LNCaP clone FGC (cell line): ENCODE measurements around the gene SDR42E1.
"Not testable (repeated sequence)": the region's sequence is repeated elsewhere in the genome, so short reads cannot be mapped to it uniquely, and the experiment has no call there.

Experiments
- DNase-seq: peaks from one replicate; pipeline ENCODE4 v3.0.0-alpha.2; 2011; ENCODE audit warnings: low read depth
- H3K4me3 ChIP-seq: 2 replicates; pipeline ENCODE4 v1.5.1; 2011; ENCODE audit warnings: mild to moderate bottlenecking, low read depth, low read length, control low read depth
- TF ChIP-seq, protein P1 (sequence below): IDR thresholded peaks from 2 replicates; pipeline ENCODE4 v1.5.1; 2012; ENCODE audit warnings: mild to moderate bottlenecking; ENCODE audit not compliant: control insufficient read depth, insufficient read depth; ENCODE audit errors: extremely low read depth

SDR42E1 gene

DNA sequence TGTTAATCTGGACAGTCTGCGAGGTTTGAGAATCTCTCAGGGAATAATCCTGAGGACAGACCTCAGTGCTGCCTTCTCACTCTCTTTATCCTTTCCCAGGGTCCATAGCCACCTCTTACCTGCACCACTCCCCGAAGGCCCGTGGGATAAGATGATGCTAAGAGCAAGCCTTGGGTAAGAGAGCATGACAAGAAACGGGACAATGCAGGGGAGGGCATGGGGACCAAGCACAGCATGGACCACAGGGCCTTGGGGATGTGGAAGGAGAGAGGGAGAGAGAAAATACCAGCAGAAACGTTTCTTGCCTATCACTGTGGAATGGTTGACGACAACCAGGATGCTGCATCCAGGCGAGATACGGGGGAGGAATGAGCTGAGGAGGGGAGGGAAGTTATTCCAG is 8.3 kb upstream of the SDR42E1 start:
- no peak for DNase-seq
- H3K4me3 ChIP-seq = no peak overlapping the region
- TF ChIP-seq, protein P1, sequence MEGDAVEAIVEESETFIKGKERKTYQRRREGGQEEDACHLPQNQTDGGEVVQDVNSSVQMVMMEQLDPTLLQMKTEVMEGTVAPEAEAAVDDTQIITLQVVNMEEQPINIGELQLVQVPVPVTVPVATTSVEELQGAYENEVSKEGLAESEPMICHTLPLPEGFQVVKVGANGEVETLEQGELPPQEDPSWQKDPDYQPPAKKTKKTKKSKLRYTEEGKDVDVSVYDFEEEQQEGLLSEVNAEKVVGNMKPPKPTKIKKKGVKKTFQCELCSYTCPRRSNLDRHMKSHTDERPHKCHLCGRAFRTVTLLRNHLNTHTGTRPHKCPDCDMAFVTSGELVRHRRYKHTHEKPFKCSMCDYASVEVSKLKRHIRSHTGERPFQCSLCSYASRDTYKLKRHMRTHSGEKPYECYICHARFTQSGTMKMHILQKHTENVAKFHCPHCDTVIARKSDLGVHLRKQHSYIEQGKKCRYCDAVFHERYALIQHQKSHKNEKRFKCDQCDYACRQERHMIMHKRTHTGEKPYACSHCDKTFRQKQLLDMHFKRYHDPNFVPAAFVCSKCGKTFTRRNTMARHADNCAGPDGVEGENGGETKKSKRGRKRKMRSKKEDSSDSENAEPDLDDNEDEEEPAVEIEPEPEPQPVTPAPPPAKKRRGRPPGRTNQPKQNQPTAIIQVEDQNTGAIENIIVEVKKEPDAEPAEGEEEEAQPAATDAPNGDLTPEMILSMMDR = no peak

DNA sequence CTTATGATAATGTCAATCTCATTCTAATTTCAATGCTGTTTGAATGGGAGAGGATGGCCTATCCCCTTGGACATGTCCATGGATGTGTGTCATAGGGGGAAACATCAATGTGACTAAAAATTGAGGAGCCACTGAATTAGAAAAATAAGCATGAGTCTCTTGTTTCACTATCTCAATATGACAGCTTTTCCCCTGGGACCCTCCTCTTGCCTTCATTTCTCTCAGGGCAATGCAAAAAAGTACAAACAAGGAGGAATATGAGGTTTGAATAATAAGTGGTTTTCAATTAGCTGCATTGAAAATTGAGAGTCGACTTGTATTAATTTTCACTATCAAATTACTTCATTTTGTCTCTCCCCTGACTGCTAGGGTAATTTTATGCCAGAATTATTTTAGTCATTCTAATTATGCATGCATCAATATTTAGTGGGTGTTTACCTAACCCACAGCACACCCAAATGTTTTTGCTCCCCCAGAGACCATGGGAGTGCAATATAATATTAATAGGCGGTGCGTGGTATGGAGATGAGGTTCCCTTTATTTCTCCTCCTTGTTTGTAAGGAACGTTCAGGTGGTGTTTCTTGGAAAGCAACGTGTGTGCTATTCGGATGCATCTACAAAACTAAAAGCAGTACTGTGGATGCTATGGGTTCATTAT is 6.8 kb upstream of the SDR42E1 start:
- TF ChIP-seq, protein P1 = no peak
- no peak overlapping the region for H3K4me3 ChIP-seq
- no peak for DNase-seq

DNA sequence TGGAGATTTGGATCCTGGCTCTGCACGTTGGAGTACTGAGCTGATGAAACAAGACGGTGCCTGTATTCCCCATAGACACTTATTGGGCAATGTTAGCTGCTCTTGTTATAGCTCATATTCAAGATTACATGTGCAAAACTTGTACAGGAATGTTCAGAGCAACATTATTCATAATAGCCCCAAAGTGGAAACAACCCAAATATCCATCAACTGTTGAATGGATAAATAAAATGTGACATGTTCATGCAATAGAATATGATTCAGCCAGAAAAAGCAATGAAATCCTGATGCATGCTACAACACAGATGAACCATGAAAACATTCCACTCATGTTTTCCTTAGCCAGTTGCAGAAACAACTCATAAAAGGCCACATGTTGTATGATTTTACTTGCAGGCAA is 5.7 kb upstream of the SDR42E1 start:
- TF ChIP-seq, protein P1 = no peak
- no peak for DNase-seq
- no peak overlapping the region for H3K4me3 ChIP-seq

DNA sequence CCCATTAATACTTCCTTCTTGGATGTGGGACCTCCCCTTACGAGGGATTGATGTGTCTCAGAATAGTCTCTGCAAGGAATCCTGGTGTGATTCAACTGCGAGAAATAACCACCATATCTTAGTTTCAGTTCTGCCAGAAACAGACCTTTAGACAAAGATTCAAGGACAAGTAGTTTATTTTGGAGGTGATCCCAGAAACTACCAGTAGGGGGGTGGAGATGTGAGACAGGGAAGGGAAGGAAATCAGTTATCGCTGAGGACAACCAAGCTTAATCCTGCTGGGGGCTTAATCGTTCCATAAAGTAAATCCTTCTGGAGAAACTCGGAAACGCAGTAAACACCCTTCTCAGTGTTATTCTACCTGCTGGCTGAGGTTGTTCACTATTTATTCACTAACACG is 5.0 kb upstream of the SDR42E1 start:
- H3K4me3 ChIP-seq = no peak overlapping the region
- TF ChIP-seq, protein P1 = peak; percentile 23; the same call in 1 of the 2 replicates
- no peak for DNase-seq

DNA sequence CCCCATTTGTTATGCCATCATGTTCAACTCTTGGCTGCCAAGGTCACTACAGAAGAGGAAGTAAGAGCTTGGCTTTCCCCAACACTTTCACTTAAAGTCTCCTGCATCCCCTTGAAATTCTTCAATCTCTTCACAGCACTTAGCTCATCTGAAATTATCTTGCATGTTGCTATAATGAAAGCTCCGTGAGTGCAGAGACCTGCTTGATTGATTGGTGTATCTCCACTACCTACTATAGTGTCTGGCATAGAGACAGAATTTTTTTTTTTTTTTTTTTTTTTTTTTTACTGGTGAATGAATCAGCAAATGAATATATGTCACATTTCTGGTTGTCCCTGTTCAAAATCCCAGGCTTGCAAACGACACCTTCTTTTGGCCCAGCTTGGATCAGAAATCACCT is 1.9 kb upstream of the SDR42E1 start:
- no peak overlapping the region for H3K4me3 ChIP-seq
- TF ChIP-seq, protein P1 = no peak
- DNase-seq = no peak

DNA sequence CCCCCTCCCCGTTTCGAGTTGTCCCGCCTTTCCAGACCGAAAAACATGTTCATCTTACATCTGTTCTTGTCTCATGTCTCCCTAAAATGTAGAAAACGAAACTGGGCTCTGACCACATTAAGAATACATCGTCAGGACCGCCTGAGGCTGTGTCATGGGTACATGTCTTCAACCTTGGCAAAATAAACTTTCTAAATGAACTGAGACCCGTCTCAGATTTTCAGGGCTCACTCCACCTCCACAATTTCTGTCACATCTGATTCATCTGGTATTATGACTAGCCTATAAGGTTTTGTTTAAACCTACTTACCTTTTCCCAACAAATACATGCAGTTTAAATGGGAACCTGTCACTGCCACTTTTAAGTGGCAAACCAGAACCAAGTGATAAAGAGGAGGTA is 621 bp downstream of the SDR42E1 start:
- DNase-seq = no peak
- H3K4me3 ChIP-seq = no peak overlapping the region
- TF ChIP-seq, protein P1 = no peak

DNA sequence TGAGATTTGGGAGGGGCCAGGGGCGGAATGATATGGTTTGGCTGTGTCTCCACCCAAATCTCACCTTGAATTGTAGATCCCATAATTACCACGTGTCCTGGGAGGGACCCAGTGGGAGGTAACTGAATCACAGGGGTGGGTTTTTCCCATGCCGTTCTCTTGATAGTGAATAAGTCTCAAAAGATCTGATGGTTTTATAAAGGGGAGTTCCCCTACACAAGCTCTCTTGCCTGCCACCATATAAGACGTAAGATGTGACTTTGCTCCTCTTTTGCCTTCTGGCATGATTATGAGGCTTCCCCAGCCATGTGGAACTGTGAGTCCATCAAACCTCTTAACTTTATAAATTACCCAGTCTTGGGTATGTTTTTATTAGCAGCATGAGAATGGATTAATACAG is 1.5 kb downstream of the SDR42E1 start:
- DNase-seq, H3K4me3 ChIP-seq: not testable (repeated sequence)
